H9 (cell line): ENCODE data around the gene ABCA3. TPM values are rescaled to one million over a fixed set of nuclear protein-coding genes. Genes with fewer than 3 reads are reported as not detected.

Experiments
- DNase-seq: peaks from one replicate; pipeline ENCODE4 v3.0.0-alpha.2; 2017
- H2AFZ ChIP-seq: one replicate; pipeline ENCODE4 v1.6.1; 2013; ENCODE audit warnings: mild to moderate bottlenecking, low read length, control low read depth, moderate library complexity
- H2AK5ac ChIP-seq: 2 replicates; pipeline ENCODE4 v1.6.1; 2013; ENCODE audit warnings: low read length, control low read depth, mixed read lengths; ENCODE audit not compliant: insufficient read length
- H2BK120ac ChIP-seq: one replicate; pipeline ENCODE4 v1.6.1; 2013; ENCODE audit warnings: low read depth, mild to moderate bottlenecking, low read length, control low read depth, inconsistent platforms; ENCODE audit not compliant: poor library complexity, severe bottlenecking
- H2BK12ac ChIP-seq: 2 replicates; pipeline ENCODE4 v1.6.1; 2013; ENCODE audit warnings: low read length, control low read depth, mixed read lengths, low read depth; ENCODE audit not compliant: insufficient read length
- H2BK15ac ChIP-seq: 2 replicates; pipeline ENCODE4 v1.6.1; 2013; ENCODE audit warnings: low read depth, low read length, control low read depth
- H2BK20ac ChIP-seq: one replicate; pipeline ENCODE4 v1.6.1; 2013; ENCODE audit warnings: low read depth, mild to moderate bottlenecking, low read length, control low read depth, inconsistent platforms; ENCODE audit not compliant: poor library complexity, severe bottlenecking
- H2BK5ac ChIP-seq: 2 replicates; pipeline ENCODE4 v1.6.1; 2013; ENCODE audit warnings: low read length, control low read depth, mixed read lengths; ENCODE audit not compliant: insufficient read length
- H3K14ac ChIP-seq: 2 replicates; pipeline ENCODE4 v1.6.1; 2013; ENCODE audit warnings: low read length, control low read depth; ENCODE audit not compliant: insufficient read depth
- H3K18ac ChIP-seq: 2 replicates; pipeline ENCODE4 v1.6.1; 2013; ENCODE audit warnings: low read depth, mild to moderate bottlenecking, mixed read lengths, low read length, control low read depth; ENCODE audit not compliant: insufficient read length
- H3K23ac ChIP-seq: 2 replicates; pipeline ENCODE4 v1.6.1; 2013; ENCODE audit warnings: low read length, control low read depth, mixed read lengths, low read depth; ENCODE audit not compliant: insufficient read length
- H3K23me2 ChIP-seq: 2 replicates; pipeline ENCODE4 v1.6.1; 2013; ENCODE audit warnings: low read depth, mild to moderate bottlenecking, mixed read lengths, low read length, control low read depth; ENCODE audit not compliant: insufficient read length, poor library complexity, severe bottlenecking
- H3K27ac ChIP-seq: 2 replicates; pipeline ENCODE4 v1.5.1; 2013; ENCODE audit warnings: low read length, control low read depth, mixed read lengths, low read depth; ENCODE audit not compliant: insufficient read length
- H3K27me3 ChIP-seq: 2 replicates; pipeline ENCODE4 v1.6.1; 2013; ENCODE audit warnings: low read length, control low read depth, inconsistent platforms; ENCODE audit not compliant: insufficient read depth
- H3K4ac ChIP-seq: 2 replicates; pipeline ENCODE4 v1.6.1; 2013; ENCODE audit warnings: low read depth, mild to moderate bottlenecking, control low read depth, inconsistent platforms, low read length, moderate library complexity
- H3K4me1 ChIP-seq: 2 replicates; pipeline ENCODE4 v1.6.1; 2013; ENCODE audit warnings: low read length, control low read depth, inconsistent platforms; ENCODE audit not compliant: insufficient read depth
- H3K4me2 ChIP-seq: 2 replicates; pipeline ENCODE4 v1.6.1; 2013; ENCODE audit warnings: low read length, control low read depth, mixed read lengths; ENCODE audit not compliant: insufficient read length, insufficient read depth
- H3K56ac ChIP-seq: 2 replicates; pipeline ENCODE4 v1.6.1; 2013; ENCODE audit warnings: low read depth, mild to moderate bottlenecking, mixed read lengths, low read length, control low read depth; ENCODE audit not compliant: insufficient read length
- H3K79me1 ChIP-seq: 2 replicates; pipeline ENCODE4 v1.6.1; 2013; ENCODE audit warnings: low read depth, mild to moderate bottlenecking, moderate library complexity, low read length, control low read depth, inconsistent platforms; ENCODE audit not compliant: insufficient read depth, poor library complexity, severe bottlenecking
- H3K79me2 ChIP-seq: 2 replicates; pipeline ENCODE4 v1.6.1; 2013; ENCODE audit warnings: low read length, control low read depth, inconsistent platforms; ENCODE audit not compliant: insufficient read depth
- H3K9ac ChIP-seq: 2 replicates; pipeline ENCODE4 v1.6.1; 2013; ENCODE audit warnings: low read length, control low read depth, mixed read lengths; ENCODE audit not compliant: insufficient read length; ENCODE audit errors: extremely low read depth
- H3K9me3 ChIP-seq: one replicate; pipeline ENCODE4 v1.6.1; 2013; ENCODE audit warnings: low read depth, low read length, inconsistent platforms; ENCODE audit not compliant: control insufficient read depth
- H3T11ph ChIP-seq: one replicate; pipeline ENCODE4 v1.6.1; 2013; ENCODE audit warnings: mild to moderate bottlenecking, low read length, control low read depth, inconsistent platforms
- H4K20me1 ChIP-seq: one replicate; pipeline ENCODE4 v1.6.1; 2013; ENCODE audit not compliant: control insufficient read depth, insufficient read length, insufficient read depth
- H4K5ac ChIP-seq: 2 replicates; pipeline ENCODE4 v1.6.1; 2013; ENCODE audit warnings: low read depth, mild to moderate bottlenecking, mixed read lengths, low read length, control low read depth; ENCODE audit not compliant: insufficient read length
- H4K8ac ChIP-seq: replicated peaks from 2 replicates; pipeline ENCODE4 v1.6.1; 2013; ENCODE audit warnings: low read length, control low read depth, mixed read lengths, low read depth; ENCODE audit not compliant: insufficient read length
- H4K91ac ChIP-seq: 2 replicates; pipeline ENCODE4 v1.6.1; 2013; ENCODE audit warnings: low read depth, mild to moderate bottlenecking, moderate library complexity, mixed read lengths, low read length, control low read depth; ENCODE audit not compliant: insufficient read length
- H3K27ac Mint-ChIP-seq, 3 experiments: 2 replicates in 2 of 3; 3 replicates in 1 of 3; pipeline ENCODE4 v1.8.0; 2020 to 2021; ENCODE audit warnings: mixed read lengths in 3 of 3, mild to moderate bottlenecking in 1 of 3, moderate library complexity in 1 of 3
- H3K27me3 Mint-ChIP-seq: 2 replicates; pipeline ENCODE4 v1.8.0; 2021; ENCODE audit warnings: low read depth, mild to moderate bottlenecking, moderate library complexity, mixed read lengths
- H3K36me3 Mint-ChIP-seq, 3 experiments: 2 replicates in 2 of 3; 3 replicates in 1 of 3; pipeline ENCODE4 v1.8.0; 2020 to 2021; ENCODE audit warnings: low read depth in 3 of 3, mixed read lengths in 3 of 3; ENCODE audit not compliant: insufficient read depth in 1 of 3
- H3K4me1 Mint-ChIP-seq, 2 experiments: 2 replicates each; pipeline ENCODE4 v1.8.0; 2020; ENCODE audit warnings: mixed read lengths in 2 of 2
- H3K4me3 Mint-ChIP-seq, 2 experiments: 2 replicates in 1 of 2; 3 replicates in 1 of 2; pipeline ENCODE4 v1.8.0; 2020 to 2021; ENCODE audit warnings: mild to moderate bottlenecking in 2 of 2, mixed read lengths in 2 of 2, moderate library complexity in 1 of 2
- H3K9me3 Mint-ChIP-seq, 2 experiments: 2 replicates in 1 of 2; 3 replicates in 1 of 2; pipeline ENCODE4 v1.8.0; 2020; ENCODE audit warnings: mild to moderate bottlenecking in 2 of 2, mixed read lengths in 2 of 2, moderate library complexity in 1 of 2
- CTCF ChIP-seq: fragments of 200-600 bp; sonication (generic); conservative IDR thresholded peaks from 3 replicates; pipeline ENCODE4 v1.8.0; 2021; ENCODE audit warnings: antibody characterized with exemption, mild to moderate bottlenecking
- WGBS: extraction: QIAGEN DNeasy Blood & Tissue Kit; methylation state at CpG from one replicate; pipeline ENCODE4 v1.1.7; 2013; ENCODE audit warnings: missing lambda C conversion rate, low lambda C conversion rate, mixed read lengths; ENCODE audit not compliant: insufficient read length; ENCODE audit errors: extremely low coverage; 5-methylcytosine and 5-hydroxymethylcytosine counted together
- total RNA-seq: library from RNA; stranded (reverse); gene quantifications from 2 replicates; pipeline ENCODE4 v1.2.1, GENCODE V29; 2021

The ABCA3 gene
- total RNA-seq, 1 experiment from 2014 or later = 8.0 TPM

GRCh38 chr16:2319606-2320005 lies 20.9 kb downstream of the ABCA3 start:
- Histone ChIP-seq H3K79me2 (no peaks in the 10 kb centered on the region), H4K8ac (no peak overlapping the region), H3K23me2 (no peaks in the 10 kb centered on the region), H3K27ac (no peak overlapping the region), H2AK5ac (no peak overlapping the region), H3K9ac (no peak overlapping the region), H3K79me1 (no peaks in the 10 kb centered on the region), H2BK20ac (no peak overlapping the region), H2BK5ac (no peak overlapping the region), H3K9me3 (no peaks in the 10 kb centered on the region), H2BK120ac (no peak overlapping the region), H3K4me1 (no peaks in the 10 kb centered on the region), H3T11ph (no peak overlapping the region), H3K18ac (no peak overlapping the region), H4K91ac (no peak overlapping the region), H4K5ac (no peak overlapping the region), H3K23ac (no peak overlapping the region), H4K20me1 (no peaks in the 10 kb centered on the region), H3K4me2 (no peak overlapping the region), H3K4ac (no peak overlapping the region), H2BK12ac (no peak overlapping the region), H3K56ac (no peak overlapping the region), H3K14ac (no peak overlapping the region), H3K27me3 (no peaks in the 10 kb centered on the region), H2AFZ (no peak overlapping the region), H2BK15ac (no peak overlapping the region)
- H3K36me3 Mint-ChIP-seq = peaks cover 0 to 3% (median 3%) of the 10 kb centered on the region in 3 experiments; a peak in 1 of 7 replicates
- H3K4me1 Mint-ChIP-seq = peaks cover 3 to 8% of the 10 kb centered on the region in 2 experiments
- H3K27ac Mint-ChIP-seq = peak overlapping the region in 1 of 3 experiments; percentile 70; a peak in 1 of 7 replicates
- peaks cover 8% of the 10 kb centered on the region for H3K27me3 Mint-ChIP-seq
- WGBS = no CpG with 5 or more reads among the region's 23 CpGs
- no peak overlapping the region for H3K4me3 Mint-ChIP-seq
- no peak for DNase-seq
- TF ChIP-seq CTCF = no peak
- no peaks in the 10 kb centered on the region for H3K9me3 Mint-ChIP-seq
